HEK293 (cell line): Measurements from ENCODE around the gene NPY4R.

Source experiments
- CTCF ChIP-seq: fragments of 450-650 bp; formaldehyde crosslinking; IDR thresholded peaks from 2 replicates; pipeline ENCODE4 v1.5.1; 2016; ENCODE audit warnings: missing biosample characterization, missing genetic modification characterization
- ZNF169 ChIP-seq: fragments of 450-650 bp; formaldehyde crosslinking; IDR thresholded peaks from 2 replicates; pipeline ENCODE4 v1.5.1; 2016; ENCODE audit warnings: missing biosample characterization, missing genetic modification characterization
- ZNF23 ChIP-seq: fragments of 450-650 bp; formaldehyde crosslinking; IDR thresholded peaks from 2 replicates; pipeline ENCODE4 v1.5.1; 2016; ENCODE audit warnings: missing biosample characterization, missing genetic modification characterization, borderline replicate concordance
- ZNF311 ChIP-seq: fragments of 450-650 bp; formaldehyde crosslinking; IDR thresholded peaks from 2 replicates; pipeline ENCODE4 v1.5.1; 2017; ENCODE audit warnings: missing biosample characterization, missing genetic modification characterization, borderline replicate concordance
- ZNF37A ChIP-seq: fragments of 450-650 bp; IDR thresholded peaks from 2 replicates; pipeline ENCODE4 v1.5.1; 2018; ENCODE audit warnings: missing biosample characterization, missing genetic modification characterization
- ZNF664 ChIP-seq: fragments of 450-650 bp; formaldehyde crosslinking; IDR thresholded peaks from 2 replicates; pipeline ENCODE4 v1.5.1; 2016; ENCODE audit warnings: missing biosample characterization, missing genetic modification characterization
- ZNF76 ChIP-seq: fragments of 450-650 bp; formaldehyde crosslinking; IDR thresholded peaks from 2 replicates; pipeline ENCODE4; 2016; ENCODE audit warnings: low read depth, missing biosample characterization, missing genetic modification characterization, borderline replicate concordance

DNA sequence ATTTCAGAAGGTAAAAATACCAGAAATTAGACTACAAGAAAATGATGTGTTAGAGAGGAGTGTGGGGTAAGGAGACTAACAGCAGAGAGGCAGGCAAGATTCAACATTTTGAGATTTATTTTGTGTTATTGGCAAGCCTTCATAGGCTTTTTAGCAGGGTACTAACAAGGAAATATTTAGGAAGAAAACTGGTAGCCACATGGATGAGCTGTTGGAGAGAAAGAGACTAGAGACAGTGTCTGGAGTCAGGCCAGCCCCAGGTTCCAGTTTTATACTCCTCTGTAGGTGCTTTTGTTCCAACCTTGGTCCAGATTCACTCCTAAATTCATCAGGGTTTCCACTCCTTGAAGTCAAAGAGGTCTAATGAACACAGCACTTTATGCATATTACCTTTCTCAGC lies 49.6 kb upstream of the NPY4R start:
- no peak for TF ChIP-seq CTCF (tag by site-specific recombination)
- TF ChIP-seq ZNF23 = no peak
- no peak for TF ChIP-seq ZNF311 (tag by site-specific recombination)
- TF ChIP-seq ZNF76 (tag by site-specific recombination) = no peak
- no peak for TF ChIP-seq ZNF169 (tag by site-specific recombination)
- TF ChIP-seq ZNF664 (tag by site-specific recombination) = no peak
- no peak for TF ChIP-seq ZNF37A (tag by site-specific recombination)
